GM23338 (cell line): Measurements from ENCODE around the gene HAO1. TPM values are rescaled to one million over a fixed set of nuclear protein-coding genes. Genes with fewer than 3 reads are reported as not detected.

Experiments used
- ATAC-seq: fragments of 200-7000 bp; cut with Tn5 transposase; 3 replicates; pipeline ENCODE4 v1.9.1; 2020
- DNase-seq: peaks from one replicate; pipeline ENCODE4 v3.0.0-alpha.2; 2015; ENCODE audit warnings: low spot score
- H2AFZ ChIP-seq: fragments of 200-600 bp; sonication (generic); 2 replicates; pipeline ENCODE4 v1.8.0; 2016; ENCODE audit warnings: antibody characterized with exemption, mild to moderate bottlenecking, moderate library complexity
- H3F3A ChIP-seq: fragments of 200-600 bp; sonication (generic); replicated peaks from 2 replicates; pipeline ENCODE4 v1.8.0; 2017; ENCODE audit warnings: antibody characterized with exemption, mixed run types, low read depth
- H3K27ac ChIP-seq: fragments of 200-600 bp; sonication (generic); 2 replicates; pipeline ENCODE4 v1.6.1; 2016; ENCODE audit warnings: low read depth
- H3K27me3 ChIP-seq: fragments of 200-600 bp; sonication (generic); 2 replicates; pipeline ENCODE4 v1.8.0; 2016; ENCODE audit warnings: mild to moderate bottlenecking, mixed run types, moderate library complexity; ENCODE audit not compliant: insufficient read depth
- H3K36me3 ChIP-seq: fragments of 200-600 bp; sonication (generic); 2 replicates; pipeline ENCODE4 v1.8.0; 2016; ENCODE audit warnings: mild to moderate bottlenecking; ENCODE audit not compliant: insufficient read depth
- H3K4me1 ChIP-seq: fragments of 200-600 bp; sonication (generic); 2 replicates; pipeline ENCODE4 v1.8.0; 2016; ENCODE audit warnings: mild to moderate bottlenecking, moderate library complexity; ENCODE audit not compliant: insufficient read depth
- H3K4me2 ChIP-seq: fragments of 200-600 bp; sonication (generic); 2 replicates; pipeline ENCODE4 v1.7.1; 2017; ENCODE audit warnings: mixed run types
- H3K4me3 ChIP-seq: fragments of 200-600 bp; sonication (generic); 2 replicates; pipeline ENCODE4 v1.6.1; 2016; ENCODE audit warnings: mixed run types
- H3K79me2 ChIP-seq: fragments of 200-600 bp; sonication (generic); replicated peaks from 2 replicates; pipeline ENCODE4 v1.8.0; 2017; ENCODE audit warnings: mild to moderate bottlenecking; ENCODE audit not compliant: insufficient read depth
- H3K9me2 ChIP-seq: fragments of 200-600 bp; sonication (generic); 2 replicates; pipeline ENCODE4 v1.8.0; 2017; ENCODE audit not compliant: insufficient read depth
- H4K20me1 ChIP-seq: fragments of 200-600 bp; sonication (generic); replicated peaks from 2 replicates; pipeline ENCODE4 v1.8.0; 2017; ENCODE audit warnings: mild to moderate bottlenecking; ENCODE audit not compliant: insufficient read depth
- H3K27ac Mint-ChIP-seq: 2 replicates; pipeline ENCODE4 v1.8.0; 2020; ENCODE audit warnings: inconsistent platforms, mild to moderate bottlenecking, moderate library complexity, mixed read lengths
- H3K27me3 Mint-ChIP-seq: 3 replicates; pipeline ENCODE4 v1.8.0; 2022; ENCODE audit warnings: low read depth, mild to moderate bottlenecking, moderate library complexity, mixed read lengths, inconsistent platforms; ENCODE audit not compliant: insufficient read depth, poor library complexity
- H3K36me3 Mint-ChIP-seq: 3 replicates; pipeline ENCODE4 v1.8.0; 2021; ENCODE audit warnings: low read depth, mild to moderate bottlenecking, inconsistent platforms, moderate library complexity, mixed read lengths
- H3K4me1 Mint-ChIP-seq: 3 replicates; pipeline ENCODE4 v1.8.0; 2020; ENCODE audit warnings: mild to moderate bottlenecking, inconsistent platforms, mixed read lengths
- H3K4me3 Mint-ChIP-seq: 3 replicates; pipeline ENCODE4 v1.8.0; 2021; ENCODE audit warnings: moderate library complexity, mild to moderate bottlenecking, inconsistent platforms, mixed read lengths
- H3K9me3 Mint-ChIP-seq: 3 replicates; pipeline ENCODE4 v1.8.0; 2020; ENCODE audit warnings: moderate library complexity, mild to moderate bottlenecking, inconsistent platforms, mixed read lengths
- CREB1 ChIP-seq: fragments of 250-450 bp; sonication (Bioruptor Pico); IDR thresholded peaks from 2 replicates; pipeline ENCODE4 v1.5.0; 2020; ENCODE audit warnings: low read depth, mild to moderate bottlenecking, moderate library complexity
- CTCF ChIP-seq, 2 experiments: fragments of 200-600 bp in 1 of 2; sonication (generic) in 1 of 2; conservative IDR thresholded peaks; 2 replicates each; pipeline versions ENCODE4 v1.5.1 to v1.6.1; 2016 to 2017; ENCODE audit warnings: antibody characterized with exemption in 2 of 2, low read depth in 2 of 2, mild to moderate bottlenecking in 2 of 2, moderate library complexity in 1 of 2
- ETS1 ChIP-seq: IDR thresholded peaks from 2 replicates; pipeline ENCODE4 v1.6.1; 2016; ENCODE audit warnings: antibody characterized with exemption
- EZH2 ChIP-seq: fragments of 200-600 bp; sonication (generic); IDR thresholded peaks from one replicate; pipeline ENCODE4 v1.8.0; 2017; ENCODE audit warnings: antibody characterized with exemption, mild to moderate bottlenecking, low read depth; ENCODE audit not compliant: unreplicated experiment
- EZH2phosphoT487 ChIP-seq: fragments of 200-600 bp; sonication (generic); IDR thresholded peaks from one replicate; pipeline ENCODE4 v1.8.1; 2018; ENCODE audit warnings: antibody characterized with exemption; ENCODE audit not compliant: unreplicated experiment
- JUNB ChIP-seq: IDR thresholded peaks from one replicate; pipeline ENCODE4 v1.6.1; 2016; ENCODE audit warnings: antibody characterized with exemption; ENCODE audit not compliant: unreplicated experiment
- NANOG ChIP-seq: IDR thresholded peaks from 2 replicates; pipeline ENCODE4 v1.6.1; 2016; ENCODE audit warnings: antibody characterized with exemption, borderline replicate concordance
- POLR2AphosphoS5 ChIP-seq: IDR thresholded peaks from 2 replicates; pipeline ENCODE4 v1.6.1; 2016; ENCODE audit warnings: antibody characterized with exemption, low read depth
- REST ChIP-seq: IDR thresholded peaks from one replicate; pipeline ENCODE4 v1.6.1; 2018; ENCODE audit warnings: antibody characterized with exemption; ENCODE audit not compliant: unreplicated experiment
- STAT1 ChIP-seq: IDR thresholded peaks from one replicate; pipeline ENCODE4 v1.6.1; 2016; ENCODE audit warnings: antibody characterized with exemption; ENCODE audit not compliant: unreplicated experiment
- ZNF114 ChIP-seq: fragments of 250-450 bp; sonication (Bioruptor Pico); IDR thresholded peaks from 2 replicates; pipeline ENCODE4 v1.5.0; 2020; ENCODE audit warnings: mild to moderate bottlenecking, moderate library complexity
- ZNF331 ChIP-seq: fragments of 250-450 bp; sonication (Bioruptor Pico); IDR thresholded peaks from 2 replicates; pipeline ENCODE4 v1.5.0; 2020; ENCODE audit warnings: low read depth, mild to moderate bottlenecking, moderate library complexity
- ZNF462 ChIP-seq: fragments of 250-450 bp; sonication (Bioruptor Pico); IDR thresholded peaks from 2 replicates; pipeline ENCODE4 v1.5.0; 2020; ENCODE audit warnings: mild to moderate bottlenecking, moderate library complexity
- polyA plus RNA-seq: library from polyadenylated mRNA; unstranded; fragments of >200 nt; fragmentation: Nextera tagmentation; extraction: Ambion mirVana; gene quantifications from 2 replicates; pipeline ENCODE4 v1.2.1, GENCODE V29; 2016
- total RNA-seq: library from RNA; depleted of rRNA; stranded (reverse); fragments of >200 nt; shearing (Covaris generic); gene quantifications from 2 replicates; pipeline ENCODE4 v1.2.3, GENCODE V29; 2014

The HAO1 gene
- total and polyA plus RNA-seq, 2 experiments from 2014 or later, result not detected

- Histone ChIP-seq H3K79me2 (no peaks in the 10 kb centered on the region), H3K9me2 (peaks cover 23% of the 10 kb centered on the region; the same call in 1 of the 2 replicates), H3F3A (no peaks in the 10 kb centered on the region), H3K27ac (no peak overlapping the region), H3K4me1 (no peaks in the 10 kb centered on the region), H3K27me3 (no peaks in the 10 kb centered on the region), H2AFZ (no peak overlapping the region), H4K20me1 (no peaks in the 10 kb centered on the region), H3K36me3 (no peaks in the 10 kb centered on the region), H3K4me2 (no peak overlapping the region), H3K4me3 (no peak overlapping the region)
- no peak overlapping the region for H3K4me3 Mint-ChIP-seq
- H3K4me1 Mint-ChIP-seq, result no peaks in the 10 kb centered on the region
- H3K27ac Mint-ChIP-seq, result no peak overlapping the region
- no peaks in the 10 kb centered on the region for H3K27me3 Mint-ChIP-seq
- no peaks in the 10 kb centered on the region for H3K36me3 Mint-ChIP-seq
- no peak for DNase-seq
- ATAC-seq, result no peak
- H3K9me3 Mint-ChIP-seq, result no peaks in the 10 kb centered on the region
- TF ChIP-seq ZNF114, result no peak
- TF ChIP-seq JUNB, result no peak
- no peak for TF ChIP-seq ZNF331 (CRISPR knock-in tag)
- TF ChIP-seq REST, result no peak
- no peak for TF ChIP-seq EZH2phosphoT487
- no peak for TF ChIP-seq ETS1
- TF ChIP-seq STAT1, result no peak
- TF ChIP-seq POLR2AphosphoS5, result no peak
- no peak for TF ChIP-seq NANOG
- no peak for TF ChIP-seq ZNF462 (CRISPR knock-in tag)
- TF ChIP-seq CTCF (conservative IDR thresholded peaks at IDR 0.05; ENCODE audit: low read depth in 2 of 2), result no peak
- no peak for TF ChIP-seq EZH2
- TF ChIP-seq CREB1 (CRISPR knock-in tag), result no peak
Measured at GRCh38 chr20:7971536-7972280, 31.4 kb upstream of the HAO1 start.
